Retinal pigment epithelial cell (primary cell): ENCODE measurements around the gene SPATA17.

Source experiments
- DNase-seq: peaks from one replicate; pipeline ENCODE4 v3.0.0-alpha.2; 2010; ENCODE audit warnings: low read depth
- H3K4me3 ChIP-seq: 2 replicates; pipeline ENCODE4 v1.5.1; 2011; ENCODE audit warnings: mild to moderate bottlenecking, low read length, control low read depth, moderate library complexity
- TF ChIP-seq, protein P1 (sequence below): conservative IDR thresholded peaks from 2 replicates; pipeline ENCODE4 v1.5.1; 2011; ENCODE audit warnings: low read depth, low read length, control low read depth, inconsistent platforms

The SPATA17 gene

DNA sequence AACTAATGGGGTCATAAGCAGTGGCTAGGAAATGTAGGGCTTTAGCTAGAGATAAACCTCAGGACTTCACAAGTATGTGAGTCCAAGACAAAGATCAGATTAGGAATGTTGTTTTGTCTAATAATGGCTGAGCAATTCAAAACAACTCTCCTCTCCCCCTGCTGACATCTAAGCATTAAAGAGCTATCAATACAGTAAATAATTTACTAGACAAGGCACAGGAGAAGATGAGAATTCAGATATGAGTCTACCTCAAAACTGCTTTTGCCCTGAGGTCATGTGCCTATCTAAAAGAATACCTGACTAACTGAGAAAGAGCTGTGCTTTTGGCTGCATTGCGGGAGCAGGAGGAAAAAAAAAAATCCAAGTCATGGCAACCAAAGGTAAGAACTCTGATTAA lies 86.8 kb downstream of the SPATA17 start:
- no peak overlapping the region for H3K4me3 ChIP-seq
- TF ChIP-seq, protein P1, sequence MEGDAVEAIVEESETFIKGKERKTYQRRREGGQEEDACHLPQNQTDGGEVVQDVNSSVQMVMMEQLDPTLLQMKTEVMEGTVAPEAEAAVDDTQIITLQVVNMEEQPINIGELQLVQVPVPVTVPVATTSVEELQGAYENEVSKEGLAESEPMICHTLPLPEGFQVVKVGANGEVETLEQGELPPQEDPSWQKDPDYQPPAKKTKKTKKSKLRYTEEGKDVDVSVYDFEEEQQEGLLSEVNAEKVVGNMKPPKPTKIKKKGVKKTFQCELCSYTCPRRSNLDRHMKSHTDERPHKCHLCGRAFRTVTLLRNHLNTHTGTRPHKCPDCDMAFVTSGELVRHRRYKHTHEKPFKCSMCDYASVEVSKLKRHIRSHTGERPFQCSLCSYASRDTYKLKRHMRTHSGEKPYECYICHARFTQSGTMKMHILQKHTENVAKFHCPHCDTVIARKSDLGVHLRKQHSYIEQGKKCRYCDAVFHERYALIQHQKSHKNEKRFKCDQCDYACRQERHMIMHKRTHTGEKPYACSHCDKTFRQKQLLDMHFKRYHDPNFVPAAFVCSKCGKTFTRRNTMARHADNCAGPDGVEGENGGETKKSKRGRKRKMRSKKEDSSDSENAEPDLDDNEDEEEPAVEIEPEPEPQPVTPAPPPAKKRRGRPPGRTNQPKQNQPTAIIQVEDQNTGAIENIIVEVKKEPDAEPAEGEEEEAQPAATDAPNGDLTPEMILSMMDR, result no peak
- DNase-seq, result no peak

- no peak overlapping the region for H3K4me3 ChIP-seq
- no peak for DNase-seq
- TF ChIP-seq, protein P1, result peak; percentile 18
These were observed 87.7 kb downstream of the SPATA17 start for GRCh38 chr1:217718873-217719272.

DNA sequence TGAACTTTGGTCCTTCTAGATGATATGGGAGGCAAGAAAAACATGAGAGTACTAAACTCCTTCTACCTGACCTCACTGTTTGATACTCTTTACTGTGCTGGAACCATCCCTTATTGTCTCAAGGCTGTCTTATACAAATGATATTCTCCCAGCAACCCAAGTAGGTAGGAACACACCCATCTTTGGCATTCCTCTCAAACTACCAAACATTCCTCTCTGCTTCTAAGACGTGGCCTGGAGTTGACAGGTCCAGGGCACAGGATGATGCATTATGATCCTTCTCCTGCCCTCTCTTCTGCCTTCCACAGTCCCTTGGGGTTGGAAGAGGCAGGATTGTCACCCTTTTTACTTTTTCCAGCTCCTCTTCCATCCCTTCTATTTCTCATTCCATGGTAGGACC lies 90.5 kb downstream of the SPATA17 start:
- no peak overlapping the region for H3K4me3 ChIP-seq
- DNase-seq, result no peak
- TF ChIP-seq, protein P1, result no peak

DNA sequence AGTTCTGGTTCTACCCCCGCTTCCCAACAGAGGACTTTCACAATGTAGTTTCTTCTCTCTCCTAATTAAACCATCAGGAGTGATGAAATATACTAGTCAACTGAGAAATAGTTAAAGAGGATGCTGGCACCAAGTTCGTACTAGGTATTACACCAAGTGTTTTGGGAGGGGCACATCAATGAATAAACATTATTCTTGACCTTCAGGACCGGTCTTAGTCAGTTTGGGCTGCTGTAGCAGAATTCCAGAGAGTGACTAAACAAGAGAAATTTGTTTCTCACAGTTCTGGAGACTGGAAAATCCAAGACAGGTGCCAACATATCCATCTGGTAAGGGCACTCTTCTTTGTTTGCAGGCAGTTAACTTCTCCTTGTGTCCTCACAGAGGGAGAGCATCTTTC lies 103.8 kb downstream of the SPATA17 start:
- no peak overlapping the region for H3K4me3 ChIP-seq
- no peak for DNase-seq
- TF ChIP-seq, protein P1, result no peak

GRCh38 chr1:217747156-217747769 lies 116.1 kb downstream of the SPATA17 start:
- DNase-seq, result no peak
- no peak overlapping the region for H3K4me3 ChIP-seq
- TF ChIP-seq, protein P1, result peak; percentile 77

GRCh38 chr1:217769768-217770167 lies 138.6 kb downstream of the SPATA17 start:
- no peak for DNase-seq
- TF ChIP-seq, protein P1, result no peak
- no peak overlapping the region for H3K4me3 ChIP-seq

GRCh38 chr1:217770918-217771317 lies 139.8 kb downstream of the SPATA17 start:
- TF ChIP-seq, protein P1, result no peak
- DNase-seq, result no peak
- H3K4me3 ChIP-seq, result no peak overlapping the region
